ENCODE results near the gene SIRPB1.
"Not testable (repeated sequence)": the region's sequence is repeated elsewhere in the genome, so short reads cannot be mapped to it uniquely, and the experiment has no call there.

SIRPB1 gene

DNA sequence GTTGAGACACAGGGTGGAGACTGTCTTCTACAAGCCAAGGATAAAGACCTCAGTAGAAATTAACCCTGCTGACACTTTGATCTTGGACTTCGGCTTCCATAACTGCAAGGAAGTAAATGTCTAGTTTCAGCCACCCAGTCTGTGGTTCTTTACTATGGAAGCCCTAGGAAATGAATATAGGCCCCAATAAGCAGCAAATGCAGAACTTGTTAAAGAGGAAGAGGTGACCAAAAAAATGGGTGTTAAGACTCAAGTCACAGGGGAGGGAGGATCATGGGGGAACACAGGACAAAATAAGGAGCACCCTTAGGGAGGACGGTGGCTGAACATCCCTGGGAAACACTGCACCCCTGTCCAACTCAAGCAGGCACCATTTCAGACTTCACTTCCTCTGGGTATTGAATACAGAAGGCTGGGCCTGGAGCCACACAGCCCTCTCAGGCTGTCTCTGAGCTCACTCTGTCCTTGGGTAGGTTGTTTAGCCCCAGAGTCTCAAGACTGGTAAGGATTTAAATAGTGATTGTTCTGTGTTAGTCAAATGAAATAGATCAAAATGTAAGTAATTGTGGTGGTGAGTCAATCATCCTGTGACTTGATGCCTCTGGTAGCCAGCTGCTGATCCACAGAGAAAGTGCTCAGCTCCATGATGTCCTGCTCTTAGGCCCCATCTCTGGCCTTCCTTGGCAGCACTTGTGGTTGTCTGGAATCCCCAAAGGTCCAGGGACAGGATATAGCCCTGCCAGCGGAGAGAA lies 31.9 kb downstream of the SIRPB1 start:
- TF ChIP-seq, protein P1, sequence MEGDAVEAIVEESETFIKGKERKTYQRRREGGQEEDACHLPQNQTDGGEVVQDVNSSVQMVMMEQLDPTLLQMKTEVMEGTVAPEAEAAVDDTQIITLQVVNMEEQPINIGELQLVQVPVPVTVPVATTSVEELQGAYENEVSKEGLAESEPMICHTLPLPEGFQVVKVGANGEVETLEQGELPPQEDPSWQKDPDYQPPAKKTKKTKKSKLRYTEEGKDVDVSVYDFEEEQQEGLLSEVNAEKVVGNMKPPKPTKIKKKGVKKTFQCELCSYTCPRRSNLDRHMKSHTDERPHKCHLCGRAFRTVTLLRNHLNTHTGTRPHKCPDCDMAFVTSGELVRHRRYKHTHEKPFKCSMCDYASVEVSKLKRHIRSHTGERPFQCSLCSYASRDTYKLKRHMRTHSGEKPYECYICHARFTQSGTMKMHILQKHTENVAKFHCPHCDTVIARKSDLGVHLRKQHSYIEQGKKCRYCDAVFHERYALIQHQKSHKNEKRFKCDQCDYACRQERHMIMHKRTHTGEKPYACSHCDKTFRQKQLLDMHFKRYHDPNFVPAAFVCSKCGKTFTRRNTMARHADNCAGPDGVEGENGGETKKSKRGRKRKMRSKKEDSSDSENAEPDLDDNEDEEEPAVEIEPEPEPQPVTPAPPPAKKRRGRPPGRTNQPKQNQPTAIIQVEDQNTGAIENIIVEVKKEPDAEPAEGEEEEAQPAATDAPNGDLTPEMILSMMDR (IDR thresholded peaks at IDR 0.05; ENCODE audit: low read depth, low read length) = no peak
- no peak for DNase-seq (ENCODE audit: extremely low read depth, low read depth)

GRCh38 chr20:1579488-1579887 lies 40.3 kb downstream of the SIRPB1 start:
- DNase-seq (ENCODE audit: extremely low read depth, low read depth) = no peak
- TF ChIP-seq, protein P1 (IDR thresholded peaks at IDR 0.05; ENCODE audit: low read depth, low read length) = no peak

DNA sequence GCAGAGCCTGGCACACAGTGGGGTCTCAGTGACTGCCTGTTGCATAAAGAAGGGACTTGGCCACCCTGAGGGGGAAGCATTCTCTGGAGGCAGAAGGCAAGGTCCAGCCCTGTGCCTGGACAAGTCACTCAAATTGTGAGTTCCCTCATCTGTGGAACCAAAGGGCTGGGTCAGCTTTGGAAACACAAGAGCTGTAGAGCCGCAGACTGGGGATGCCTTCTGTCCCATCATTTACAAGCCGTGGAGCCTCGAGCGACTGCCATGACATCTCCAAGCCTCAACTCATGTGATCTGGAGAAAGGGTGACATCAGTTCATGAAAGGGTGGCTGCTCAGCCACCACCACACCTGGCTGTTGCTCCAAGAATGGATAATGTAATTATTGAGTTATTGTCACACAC lies 41.9 kb downstream of the SIRPB1 start:
- TF ChIP-seq, protein P1 (IDR thresholded peaks at IDR 0.05; ENCODE audit: low read depth, low read length) = no peak
- no peak for DNase-seq (ENCODE audit: extremely low read depth, low read depth)

DNA sequence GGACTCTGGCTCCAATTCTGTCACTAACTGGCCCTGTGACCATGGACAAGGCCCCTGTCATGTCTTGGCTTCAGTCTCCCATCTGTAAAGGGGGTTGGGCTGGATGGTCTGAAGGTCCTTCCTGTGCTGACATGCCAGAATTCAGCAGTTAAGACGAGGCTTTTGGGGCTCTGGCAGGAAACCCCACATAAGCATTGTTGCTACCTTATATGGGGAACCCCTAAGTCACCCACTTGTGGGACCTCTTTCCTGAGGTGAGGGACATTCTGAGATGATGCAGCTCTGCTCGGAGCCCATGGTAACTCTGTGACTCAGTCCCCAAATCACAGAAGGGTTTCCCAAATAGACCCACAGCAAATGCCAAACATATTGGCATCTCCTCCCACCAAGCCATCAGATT lies 42.5 kb downstream of the SIRPB1 start:
- not testable (repeated sequence) for DNase-seq (ENCODE audit: extremely low read depth, low read depth)

- TF ChIP-seq, protein P1 (IDR thresholded peaks at IDR 0.05; ENCODE audit: low read depth, low read length) = no peak
- no peak for DNase-seq (ENCODE audit: extremely low read depth, low read depth)
Measured at GRCh38 chr20:1576641-1577040, 43.2 kb downstream of the SIRPB1 start.

- not testable (repeated sequence) for DNase-seq (ENCODE audit: extremely low read depth, low read depth)
Measured at GRCh38 chr20:1576003-1576402, 43.8 kb downstream of the SIRPB1 start.

DNA sequence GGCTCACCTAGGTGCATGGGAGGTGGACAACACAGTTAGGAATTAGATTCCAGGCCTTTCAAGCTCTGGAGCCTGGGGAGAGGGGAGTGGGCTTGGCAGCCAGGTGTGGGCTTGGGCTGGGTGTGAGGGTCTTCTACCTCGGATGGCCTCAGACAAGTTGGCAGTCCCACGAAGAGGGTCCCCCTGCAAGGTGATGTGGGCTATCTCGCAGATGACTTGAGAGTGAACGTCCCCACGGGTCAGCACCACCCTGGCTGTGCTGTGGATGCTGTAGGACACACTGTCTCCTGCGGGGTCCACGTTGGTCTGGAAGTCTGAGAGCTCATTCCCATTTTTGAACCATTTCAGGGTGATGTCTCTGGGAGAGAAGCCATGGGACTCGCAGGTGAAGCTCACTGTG lies 48.2 kb downstream of the SIRPB1 start:
- DNase-seq (ENCODE audit: extremely low read depth, low read depth) = not testable (repeated sequence)
